ENCODE data around the gene NR1D1. TPM values are rescaled to one million over a fixed set of nuclear protein-coding genes. Genes with fewer than 3 reads are reported as not detected.

The NR1D1 gene
- total and polyA plus RNA-seq, 2 of the 13 experiments (the other 11 are each of a cell fraction or from before 2014, with no cell fraction given): 2.1 to 2.7 TPM

DNA sequence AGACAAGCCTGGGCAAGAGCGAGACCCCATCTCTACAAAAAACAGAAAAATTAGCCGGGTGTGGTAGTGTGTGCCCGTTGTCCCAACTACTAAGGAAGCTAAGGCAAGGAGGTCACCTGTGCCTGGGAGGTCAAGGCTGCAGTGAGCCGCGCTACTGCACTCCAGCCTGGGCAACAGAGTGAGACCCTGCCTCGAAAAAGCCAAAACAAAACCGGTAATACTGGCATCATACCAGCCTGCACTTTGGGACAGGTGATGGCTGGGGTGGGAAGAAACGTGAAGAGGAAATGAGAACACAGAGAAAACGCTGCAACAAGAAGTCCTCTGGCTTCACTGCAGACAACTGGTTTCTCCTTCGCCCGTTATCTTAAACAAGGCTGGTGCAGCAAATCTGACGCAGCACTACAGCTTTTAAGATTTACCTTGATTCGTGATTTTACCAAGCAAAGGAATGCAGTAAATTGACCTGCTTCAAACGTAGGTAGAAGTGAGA lies 39.2 kb upstream of the NR1D1 start (continued):
- TF ChIP-seq ZNF557 (CRISPR knock-in tag; IDR thresholded peaks at IDR 0.05) (no peak), ZNF260 (CRISPR knock-in tag; IDR thresholded peaks at IDR 0.05; ENCODE audit: borderline replicate concordance, low read depth) (no peak), ZSCAN29 (CRISPR knock-in tag; conservative IDR thresholded peaks at IDR 0.05) (0 out of 2 replicates have a peak, but pooled peaks have one; percentile 55), UBTF (CRISPR knock-in tag; IDR thresholded peaks at IDR 0.05) (no peak), ZNF558 (CRISPR knock-in tag; IDR thresholded peaks at IDR 0.05; ENCODE audit: borderline replicate concordance) (no peak), ZSCAN30 (CRISPR knock-in tag; IDR thresholded peaks at IDR 0.05) (no peak), KDM6A (CRISPR knock-in tag; IDR thresholded peaks at IDR 0.05; ENCODE audit: low read depth) (no peak), ZNF264 (CRISPR knock-in tag; IDR thresholded peaks at IDR 0.05) (no peak), ZKSCAN8 (CRISPR knock-in tag; IDR thresholded peaks at IDR 0.05; ENCODE audit: borderline replicate concordance) (no peak), KMT2A (CRISPR knock-in tag; IDR thresholded peaks at IDR 0.05) (peak; percentile 27; the same call in 1 of the 2 replicates), ZNF431 (CRISPR knock-in tag; IDR thresholded peaks at IDR 0.05; ENCODE audit: borderline replicate concordance, low read depth) (no peak), RCOR2 (CRISPR knock-in tag; IDR thresholded peaks at IDR 0.05) (no peak), JDP2 (CRISPR knock-in tag; IDR thresholded peaks at IDR 0.05; ENCODE audit: borderline replicate concordance) (no peak), CBX1 (IDR thresholded peaks at IDR 0.05; ENCODE audit: low read depth) (no peak), GTF3A (CRISPR knock-in tag; conservative IDR thresholded peaks at IDR 0.05) (no peak), EP300 (IDR thresholded peaks at IDR 0.05; ENCODE audit: low read depth in 2 of 2, low read length in 2 of 2) (no peak), EP300 (CRISPR knock-in tag; IDR thresholded peaks at IDR 0.05; ENCODE audit: borderline replicate concordance) (no peak)
- TF ChIP-seq, protein P1, sequence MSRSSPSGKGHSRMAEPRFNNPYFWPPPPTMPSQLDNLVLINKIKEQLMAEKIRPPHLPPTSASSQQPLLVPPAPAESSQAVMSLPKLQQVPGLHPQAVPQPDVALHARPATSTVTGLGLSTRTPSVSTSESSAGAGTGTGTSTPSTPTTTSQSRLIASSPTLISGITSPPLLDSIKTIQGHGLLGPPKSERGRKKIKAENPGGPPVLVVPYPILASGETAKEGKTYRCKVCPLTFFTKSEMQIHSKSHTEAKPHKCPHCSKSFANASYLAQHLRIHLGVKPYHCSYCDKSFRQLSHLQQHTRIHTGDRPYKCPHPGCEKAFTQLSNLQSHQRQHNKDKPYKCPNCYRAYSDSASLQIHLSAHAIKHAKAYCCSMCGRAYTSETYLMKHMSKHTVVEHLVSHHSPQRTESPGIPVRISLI (CRISPR knock-in tag; IDR thresholded peaks at IDR 0.05; ENCODE audit: borderline replicate concordance): no peak
- TF ChIP-seq, protein P2, sequence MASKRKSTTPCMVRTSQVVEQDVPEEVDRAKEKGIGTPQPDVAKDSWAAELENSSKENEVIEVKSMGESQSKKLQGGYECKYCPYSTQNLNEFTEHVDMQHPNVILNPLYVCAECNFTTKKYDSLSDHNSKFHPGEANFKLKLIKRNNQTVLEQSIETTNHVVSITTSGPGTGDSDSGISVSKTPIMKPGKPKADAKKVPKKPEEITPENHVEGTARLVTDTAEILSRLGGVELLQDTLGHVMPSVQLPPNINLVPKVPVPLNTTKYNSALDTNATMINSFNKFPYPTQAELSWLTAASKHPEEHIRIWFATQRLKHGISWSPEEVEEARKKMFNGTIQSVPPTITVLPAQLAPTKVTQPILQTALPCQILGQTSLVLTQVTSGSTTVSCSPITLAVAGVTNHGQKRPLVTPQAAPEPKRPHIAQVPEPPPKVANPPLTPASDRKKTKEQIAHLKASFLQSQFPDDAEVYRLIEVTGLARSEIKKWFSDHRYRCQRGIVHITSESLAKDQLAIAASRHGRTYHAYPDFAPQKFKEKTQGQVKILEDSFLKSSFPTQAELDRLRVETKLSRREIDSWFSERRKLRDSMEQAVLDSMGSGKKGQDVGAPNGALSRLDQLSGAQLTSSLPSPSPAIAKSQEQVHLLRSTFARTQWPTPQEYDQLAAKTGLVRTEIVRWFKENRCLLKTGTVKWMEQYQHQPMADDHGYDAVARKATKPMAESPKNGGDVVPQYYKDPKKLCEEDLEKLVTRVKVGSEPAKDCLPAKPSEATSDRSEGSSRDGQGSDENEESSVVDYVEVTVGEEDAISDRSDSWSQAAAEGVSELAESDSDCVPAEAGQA (IDR thresholded peaks at IDR 0.05; ENCODE audit: low read depth): no peak
- TF ChIP-seq, protein P2 (CRISPR knock-in tag; IDR thresholded peaks at IDR 0.05; ENCODE audit: borderline replicate concordance): no peak
